Measurements from ENCODE around the gene TNS1.

TNS1 gene

GRCh38 chr2:217997510-217997909, 5.3 kb downstream of the TNS1 start:
- DNase-seq = no peak

- no peak for DNase-seq
Observed at GRCh38 chr2:217996361-217996760, 6.4 kb downstream of the TNS1 start.

GRCh38 chr2:217995731-217996231, 7.0 kb downstream of the TNS1 start:
- DNase-seq = no peak

- no peak for DNase-seq
Observed at GRCh38 chr2:217994776-217995274, 8.0 kb downstream of the TNS1 start.

GRCh38 chr2:217993817-217994463, 8.9 kb downstream of the TNS1 start:
- DNase-seq = no peak

GRCh38 chr2:217993138-217993537, 9.7 kb downstream of the TNS1 start:
- no peak for DNase-seq

- no peak for DNase-seq
Observed at GRCh38 chr2:217992061-217992460, 10.7 kb downstream of the TNS1 start.

- no peak for DNase-seq
Observed at GRCh38 chr2:217990791-217991465, 11.9 kb downstream of the TNS1 start.

GRCh38 chr2:217990389-217990788, 12.4 kb downstream of the TNS1 start:
- no peak for DNase-seq

- no peak for DNase-seq
Observed at GRCh38 chr2:217989221-217989948, 13.4 kb downstream of the TNS1 start.

GRCh38 chr2:217988840-217989204, 14.0 kb downstream of the TNS1 start:
- no peak for DNase-seq

GRCh38 chr2:217988014-217988839, 14.6 kb downstream of the TNS1 start:
- no peak for DNase-seq

- no peak for DNase-seq
Observed at GRCh38 chr2:217987391-217987790, 15.4 kb downstream of the TNS1 start.

- no peak for DNase-seq
Observed at GRCh38 chr2:217986256-217986961, 16.4 kb downstream of the TNS1 start.

- DNase-seq = no peak
Observed at GRCh38 chr2:217983276-217984233, 19.2 kb downstream of the TNS1 start.

- no peak for DNase-seq
Observed at GRCh38 chr2:217981971-217982370, 20.8 kb downstream of the TNS1 start.

GRCh38 chr2:217981084-217981730, 21.6 kb downstream of the TNS1 start:
- DNase-seq = no peak

- DNase-seq = no peak
Observed at GRCh38 chr2:217980591-217980990, 22.2 kb downstream of the TNS1 start.

GRCh38 chr2:217980036-217980435, 22.8 kb downstream of the TNS1 start:
- DNase-seq = no peak

GRCh38 chr2:217979151-217979811, 23.5 kb downstream of the TNS1 start:
- DNase-seq = no peak
